HG02884 (cell line): ENCODE data around the gene CD84.
A peak's percentile ranks its signal among the peaks of the same experiment; 100 is the strongest.
"Not testable (repeated sequence)": the region's sequence is repeated elsewhere in the genome, so short reads cannot be mapped to it uniquely, and the experiment has no call there.

Experiments used
- ATAC-seq: cut with Tn5 transposase; IDR thresholded peaks from one replicate; pipeline ENCODE4 v1.9.1; 2021; ENCODE audit warnings: mild to moderate bottlenecking, moderate library complexity; ENCODE audit not compliant: unreplicated experiment

CD84 gene

DNA sequence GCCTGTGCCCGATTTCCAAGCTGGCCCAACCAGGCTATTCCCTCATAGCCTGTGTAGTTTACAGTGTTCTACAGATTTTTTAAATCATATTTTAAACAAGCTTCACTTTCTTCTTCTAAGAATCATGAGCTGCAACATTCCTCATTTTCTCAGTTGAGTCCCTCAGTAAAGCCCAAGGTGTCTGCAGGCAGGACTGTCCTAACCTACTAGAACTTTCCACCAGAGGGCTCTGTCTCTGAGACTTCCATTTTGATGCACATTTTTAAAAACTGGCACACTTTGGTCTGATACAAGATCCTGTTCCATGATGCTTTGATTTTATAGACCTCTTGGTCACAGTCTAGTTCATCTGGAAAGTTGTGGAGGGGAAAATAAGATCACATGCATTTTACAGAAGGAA, 34.6 kb downstream of the CD84 start:
- ATAC-seq = no peak

DNA sequence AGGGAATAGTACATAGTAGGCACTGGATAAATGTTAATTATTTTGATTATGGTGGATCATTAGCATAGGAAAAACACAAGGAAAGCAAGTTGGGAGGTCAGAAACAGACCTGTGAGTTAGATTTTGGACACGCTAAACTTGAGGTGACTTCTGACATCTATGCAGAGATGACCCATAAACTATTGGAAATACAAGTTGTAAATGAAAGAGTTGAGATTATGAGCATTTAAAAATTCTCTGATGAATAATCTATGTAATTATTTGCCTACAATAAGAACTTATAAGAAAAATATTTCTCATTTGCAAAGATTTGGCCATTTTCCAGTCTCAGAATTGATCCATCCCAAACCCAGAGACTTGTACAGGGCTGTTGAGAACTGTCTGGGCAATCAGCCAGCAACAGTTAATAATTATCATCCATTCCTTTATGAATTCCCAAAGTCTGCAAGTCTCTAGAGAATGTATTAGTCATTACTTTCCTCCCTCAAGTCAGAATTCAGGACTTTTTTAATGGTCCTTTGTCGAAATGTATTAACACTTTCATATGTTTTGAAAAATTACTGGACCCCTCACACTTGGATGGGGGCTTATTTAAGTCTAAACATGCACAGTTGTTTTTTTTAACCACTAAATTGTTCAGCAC, 36.9 kb downstream of the CD84 start:
- no peak for ATAC-seq

DNA sequence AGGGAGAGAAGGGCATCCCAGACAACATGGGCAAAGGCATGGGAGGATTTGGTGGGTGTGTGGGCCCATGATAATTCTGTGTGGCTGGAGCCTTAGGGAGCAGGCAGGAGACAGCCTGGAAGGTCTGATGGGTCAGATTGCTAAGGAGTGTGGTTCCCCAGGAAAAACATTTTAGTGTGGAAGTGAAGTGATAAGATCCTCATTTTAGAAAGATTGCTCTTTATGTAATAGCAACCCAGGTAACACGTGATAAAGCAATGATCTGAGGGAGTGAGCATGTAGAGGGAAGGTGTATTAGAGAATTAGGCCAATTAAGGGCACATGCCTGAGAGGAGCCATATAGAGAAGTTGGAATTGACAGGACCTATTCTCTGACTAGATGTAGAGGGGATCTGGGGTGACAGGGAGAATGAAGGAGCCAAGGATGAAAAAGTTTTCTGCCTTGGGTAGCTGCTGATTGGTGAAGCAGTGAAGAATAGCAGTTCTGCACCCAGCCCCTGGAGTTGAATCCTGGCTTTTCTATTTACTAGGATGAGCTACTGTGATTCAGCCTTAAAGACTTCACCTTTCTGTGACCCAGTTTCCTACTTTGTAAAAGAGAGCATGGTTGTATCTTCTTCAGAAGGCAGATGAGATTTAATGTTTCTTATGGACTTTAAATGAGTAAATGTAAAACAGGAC, 37.5 kb downstream of the CD84 start:
- ATAC-seq = no peak

DNA sequence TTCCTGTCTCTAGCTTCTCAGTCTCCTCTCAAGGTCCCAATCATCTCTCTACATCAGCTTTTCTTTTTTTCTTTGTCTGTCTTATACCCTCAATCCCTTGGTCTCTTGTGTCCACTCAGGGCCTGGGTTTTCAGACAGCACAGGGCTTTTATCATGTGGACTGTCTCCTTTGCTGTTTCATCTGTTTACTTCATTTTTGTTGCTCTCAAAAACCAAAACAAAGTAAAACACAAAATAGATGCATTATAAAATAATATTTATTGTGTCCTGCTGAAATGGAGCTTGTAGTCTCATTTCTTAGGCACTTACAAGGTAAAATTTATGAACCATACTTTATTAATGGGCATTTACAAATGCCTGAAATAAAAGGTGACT, 38.5 kb downstream of the CD84 start:
- ATAC-seq = no peak

DNA sequence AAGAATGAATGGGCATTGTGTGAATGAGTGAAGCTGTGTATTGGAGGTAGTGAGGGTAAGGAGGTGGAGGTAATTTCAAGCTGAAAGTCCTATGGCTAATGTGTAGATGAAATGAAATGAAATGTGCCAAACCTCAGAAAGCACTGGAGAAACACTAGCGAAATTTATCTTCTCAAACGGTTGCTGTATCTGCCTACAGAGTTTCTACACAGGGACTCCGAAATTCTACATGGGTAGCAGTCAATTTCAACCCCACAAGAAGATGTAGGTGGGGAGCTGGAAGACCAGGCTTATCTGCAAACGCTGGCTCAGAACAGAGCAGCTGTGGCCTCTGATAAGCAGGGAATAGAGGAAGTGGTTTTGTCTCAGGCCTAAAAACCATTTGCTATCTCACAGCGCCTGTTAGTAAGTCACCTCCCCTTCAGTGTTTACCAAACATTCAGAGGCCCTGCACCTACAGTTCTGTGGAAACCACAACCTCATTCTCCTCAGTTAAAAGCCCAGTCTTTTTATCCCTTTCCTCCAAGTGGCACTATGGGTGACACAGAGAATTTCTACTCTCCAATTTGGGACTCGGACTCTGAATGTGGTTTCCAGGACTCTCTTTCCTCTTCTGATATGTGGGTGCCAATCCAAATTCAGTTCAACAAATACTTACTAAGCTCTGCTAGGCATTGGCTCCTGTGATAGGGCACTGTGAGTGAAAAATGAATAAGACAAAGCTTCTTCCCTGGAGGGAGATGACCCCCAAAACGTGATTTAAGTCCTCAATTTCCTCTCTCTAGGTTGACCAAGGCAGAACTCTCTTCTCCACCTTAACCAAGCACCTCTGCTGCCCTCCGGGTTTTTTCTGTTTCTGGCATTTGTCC, 39.1 kb downstream of the CD84 start:
- peak; percentile 93 for ATAC-seq

DNA sequence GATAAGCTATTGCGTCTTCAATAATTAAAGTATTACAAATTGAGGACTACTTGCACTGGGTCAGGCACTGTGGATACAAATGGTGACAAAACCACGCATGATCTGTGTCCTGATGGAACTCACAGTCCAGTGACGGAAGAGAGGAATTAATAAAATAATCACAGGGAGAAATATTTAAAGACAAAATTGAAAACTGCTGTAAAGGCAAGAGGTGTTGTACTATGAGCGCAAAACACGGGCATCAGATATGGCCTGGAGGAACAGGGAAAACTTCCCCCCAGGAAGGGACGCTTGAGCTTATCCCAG, 39.7 kb downstream of the CD84 start:
- ATAC-seq = no peak

DNA sequence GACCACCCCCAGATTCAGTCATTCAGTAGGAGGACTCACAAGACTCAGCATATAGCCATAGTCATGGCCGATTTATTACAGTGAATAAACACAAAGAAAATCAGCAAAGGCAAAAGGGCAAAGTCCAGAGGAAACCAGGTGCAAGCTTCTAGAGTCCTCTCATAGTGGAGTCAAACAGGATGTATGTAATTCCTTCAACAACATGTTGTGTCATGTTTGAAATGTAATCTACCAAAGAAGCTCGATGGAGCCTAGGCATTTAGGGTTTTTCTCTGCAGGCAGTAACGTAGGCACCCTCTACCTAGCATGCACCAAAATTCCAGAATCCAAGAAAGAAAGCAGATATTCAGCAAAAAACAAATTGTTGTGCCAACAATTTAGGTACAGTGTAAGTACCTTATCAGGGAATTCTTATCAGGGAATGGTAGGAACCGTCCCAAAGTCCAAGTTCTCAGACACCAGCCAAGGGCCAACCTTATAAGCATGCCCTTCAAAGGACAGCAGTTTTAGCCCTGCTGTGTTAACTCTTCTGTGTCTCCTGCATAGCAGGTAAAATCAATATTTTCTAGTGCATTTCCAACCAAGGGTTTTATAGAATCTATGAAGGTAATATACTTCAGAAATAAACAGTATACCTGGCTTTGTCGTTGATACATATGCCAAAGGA, 40.2 kb downstream of the CD84 start:
- no peak for ATAC-seq

DNA sequence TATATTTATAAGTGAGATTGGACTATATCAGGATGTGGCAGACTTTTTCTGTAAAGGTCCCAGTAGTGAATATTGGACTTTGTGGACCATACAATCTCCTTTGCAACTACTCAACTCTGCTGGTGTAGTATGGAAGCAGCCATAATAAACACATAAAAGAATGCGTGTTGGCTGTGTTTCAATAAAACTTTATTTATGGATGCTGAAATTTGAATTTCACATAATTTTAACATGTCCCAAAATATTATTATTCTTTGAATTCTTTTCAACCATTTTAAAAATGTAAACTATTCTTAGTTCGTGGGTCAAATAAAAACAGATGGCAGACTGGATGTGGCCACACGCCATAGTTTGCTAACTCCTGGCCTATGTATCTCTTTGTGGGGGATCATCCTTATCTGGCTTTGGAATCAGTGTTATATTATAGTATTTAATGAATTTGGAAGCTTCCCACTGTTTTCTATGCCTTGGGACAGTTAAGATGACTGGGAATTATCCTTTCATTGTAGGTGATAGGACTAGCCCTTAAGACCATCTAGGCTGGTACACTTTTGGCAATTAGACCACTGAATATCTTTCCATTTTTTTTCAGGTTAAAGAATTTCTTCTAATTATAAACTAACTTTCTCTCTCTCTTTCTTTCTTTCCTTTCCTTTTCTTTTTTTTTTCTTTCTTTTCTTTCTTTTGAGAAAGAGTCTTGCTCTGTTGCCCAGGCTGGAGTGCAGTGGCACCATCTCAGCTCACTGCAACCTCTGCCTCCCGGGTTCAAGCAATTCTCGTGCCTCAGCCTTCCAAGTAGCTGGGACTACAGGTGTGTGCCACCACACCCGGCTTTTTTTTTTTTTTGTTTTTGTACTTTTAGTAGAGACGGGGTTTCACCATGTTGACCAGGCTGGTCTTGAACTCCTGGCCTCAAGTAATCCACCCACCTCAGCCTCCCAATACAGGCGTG, 41.3 kb downstream of the CD84 start:
- no peak for ATAC-seq

DNA sequence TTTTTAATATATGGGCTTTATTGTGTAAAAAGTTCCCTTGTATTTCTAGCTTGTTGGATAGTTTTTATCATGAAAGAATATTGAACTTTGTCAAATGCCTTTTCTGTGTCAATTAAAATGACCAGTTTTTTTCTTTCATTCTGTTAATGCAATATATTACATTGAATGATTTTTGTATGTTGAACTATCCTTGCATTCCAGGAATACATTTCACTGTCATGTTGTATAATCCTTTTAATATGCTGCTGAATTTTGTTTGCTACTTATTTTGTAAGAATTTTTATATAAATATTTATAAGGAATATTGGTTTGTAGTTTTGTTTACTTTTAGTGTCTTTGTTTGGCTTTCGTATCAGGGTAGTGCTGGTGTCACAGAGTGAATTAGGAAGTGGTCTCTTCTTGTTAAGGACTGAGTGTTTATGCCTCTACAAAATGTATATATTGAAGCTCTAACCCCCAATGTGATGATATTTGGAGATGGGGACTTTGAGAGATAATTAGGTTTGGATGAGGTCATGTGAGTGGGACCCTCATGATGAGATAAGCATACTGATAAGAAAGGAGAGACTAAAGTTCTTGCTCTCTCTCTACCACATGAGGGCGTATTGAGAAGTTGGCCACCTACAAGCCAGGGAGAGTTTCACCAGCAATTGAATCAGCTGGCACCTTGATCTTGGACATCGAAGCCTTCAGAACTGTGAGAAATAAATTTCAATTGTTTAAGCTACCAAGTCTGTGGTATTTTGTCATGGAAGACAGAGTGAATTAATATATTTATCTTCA, 44.3 kb downstream of the CD84 start:
- ATAC-seq = no peak

DNA sequence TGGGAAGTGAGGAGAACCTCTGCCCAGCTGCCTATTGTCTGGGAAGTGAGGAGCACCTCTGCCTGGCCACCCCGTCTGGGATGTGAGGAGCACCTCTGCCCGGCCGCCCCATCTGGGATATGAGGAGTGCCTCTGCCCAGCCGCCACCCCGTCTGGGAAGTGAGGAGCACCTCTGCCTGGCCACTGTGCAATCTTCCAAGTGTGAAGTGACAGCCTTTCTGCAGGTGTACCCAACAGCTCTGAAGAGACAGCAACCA, 46.8 kb downstream of the CD84 start:
- ATAC-seq = not testable (repeated sequence)

DNA sequence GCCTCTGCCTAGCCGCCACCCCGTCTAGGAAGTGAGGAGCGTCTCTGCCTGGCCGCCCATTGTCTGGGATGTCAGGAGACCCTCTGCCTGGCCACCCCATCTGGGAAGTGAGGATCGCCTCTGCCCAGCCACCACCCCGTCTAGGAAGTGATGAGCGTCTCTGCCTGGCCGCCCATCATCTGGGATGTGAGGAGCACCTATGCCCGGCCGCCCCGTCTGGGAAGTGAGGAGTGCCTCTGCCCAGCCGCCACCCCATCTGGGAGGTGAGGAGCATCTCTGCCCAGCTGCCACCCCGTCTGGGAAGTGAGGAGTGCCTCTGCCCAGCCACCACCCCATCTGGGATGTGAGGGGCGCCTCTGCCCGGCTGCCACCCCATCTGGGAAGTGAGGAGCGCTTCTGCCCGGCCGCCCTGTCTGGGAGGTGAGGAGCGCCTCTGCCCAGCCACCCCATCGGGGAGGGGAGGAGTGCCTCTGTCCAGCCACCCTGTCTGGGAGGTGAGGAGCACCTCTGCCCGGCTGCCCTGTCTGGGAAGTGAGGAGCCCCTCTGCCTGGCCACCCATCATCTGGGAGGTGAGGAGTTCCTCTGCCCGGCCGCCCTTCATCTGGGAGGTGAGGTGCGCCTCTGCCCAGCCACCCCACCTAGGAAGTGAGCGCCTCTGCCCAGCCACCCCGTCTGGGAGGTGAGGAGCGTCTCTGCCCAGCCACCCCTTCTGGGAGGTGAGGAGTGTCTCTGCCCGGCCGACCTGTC, 47.3 kb downstream of the CD84 start:
- not testable (repeated sequence) for ATAC-seq

DNA sequence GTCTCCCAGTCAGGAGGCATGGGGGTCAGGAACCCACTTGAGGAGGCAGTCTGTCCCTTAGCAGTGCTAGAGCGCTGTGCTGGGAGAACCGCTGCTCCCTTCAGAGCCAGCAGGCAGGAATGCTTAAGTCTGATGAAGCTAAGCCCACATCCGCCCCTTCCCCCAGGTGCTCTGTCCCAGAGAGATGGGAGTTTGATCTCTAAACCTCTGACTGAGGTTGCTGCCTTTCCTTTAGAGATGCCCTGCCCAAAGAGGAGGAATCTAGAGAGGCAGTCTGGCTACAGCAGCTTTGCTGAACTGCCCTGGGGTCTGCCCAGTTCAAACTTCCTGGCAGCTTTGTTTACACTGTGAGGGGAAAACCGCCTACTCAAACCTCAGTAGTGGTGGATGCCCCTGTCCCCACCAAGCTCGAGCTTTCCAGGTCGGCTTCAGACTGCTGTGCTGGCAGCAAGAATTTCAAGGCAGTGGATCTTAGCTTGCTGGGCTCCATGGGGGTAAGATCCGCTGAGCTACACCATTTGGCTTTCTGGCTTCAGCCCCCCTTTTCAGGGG, 49.8 kb downstream of the CD84 start:
- not testable (repeated sequence) for ATAC-seq

DNA sequence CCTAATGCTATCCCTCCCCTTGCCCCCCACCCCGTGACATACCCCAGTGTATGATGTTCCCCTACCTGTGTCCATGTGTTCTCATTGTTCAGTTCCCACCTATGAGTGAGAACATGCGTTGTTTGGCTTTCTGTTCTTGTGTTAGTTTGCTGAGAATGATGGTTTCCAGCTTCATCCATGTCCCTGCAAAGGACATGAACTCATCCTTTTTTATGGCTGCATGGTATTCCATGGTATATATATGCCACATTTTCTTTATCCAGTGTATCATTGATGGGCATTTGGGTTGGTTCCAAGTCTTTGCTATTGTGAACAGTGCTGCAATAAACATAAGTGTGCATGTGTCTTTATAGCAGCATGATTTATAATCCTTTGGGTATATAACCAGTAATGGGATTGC, 55.5 kb downstream of the CD84 start:
- not testable (repeated sequence) for ATAC-seq

DNA sequence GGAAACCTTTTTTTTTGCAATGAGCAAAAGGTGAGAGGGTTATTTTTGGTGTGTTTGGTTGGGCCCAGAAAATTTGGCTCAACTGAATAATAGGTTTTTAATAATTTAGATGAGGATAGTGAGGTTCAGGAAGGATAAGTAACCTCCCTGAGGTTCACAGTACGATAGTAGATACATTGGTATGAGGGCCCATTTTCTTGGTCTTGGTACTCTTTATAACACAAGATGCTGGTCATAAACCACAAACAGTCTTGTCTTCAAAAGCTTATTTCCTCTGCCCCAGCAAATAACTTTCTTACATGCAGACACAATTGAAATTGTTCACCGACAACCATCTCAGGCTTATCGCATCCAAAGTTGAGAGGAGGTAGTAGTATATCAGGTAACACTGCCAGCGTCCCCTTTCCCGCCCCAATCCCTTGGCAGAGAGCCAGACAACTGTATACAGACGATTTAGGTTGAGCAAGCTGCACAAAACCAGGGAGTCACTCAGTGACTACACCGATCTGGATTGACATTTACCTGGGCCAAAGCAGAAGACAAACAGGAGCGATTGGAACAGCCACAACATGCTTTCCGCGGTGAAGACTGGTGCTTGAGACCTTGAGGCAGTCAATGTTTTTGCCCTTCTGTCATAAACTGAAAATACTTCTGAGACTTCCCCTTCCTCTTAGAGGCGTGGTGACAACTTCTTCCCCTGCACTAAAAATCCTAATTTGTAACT, 56.5 kb downstream of the CD84 start, which contains the start of gene SLAMF6:
Gene SLAMF6 (minus strand): TSS at position 634 of the 724 bp plus-strand sequence. CDS start 63 bp downstream, at position 571.
- peak; percentile 54 for ATAC-seq

DNA sequence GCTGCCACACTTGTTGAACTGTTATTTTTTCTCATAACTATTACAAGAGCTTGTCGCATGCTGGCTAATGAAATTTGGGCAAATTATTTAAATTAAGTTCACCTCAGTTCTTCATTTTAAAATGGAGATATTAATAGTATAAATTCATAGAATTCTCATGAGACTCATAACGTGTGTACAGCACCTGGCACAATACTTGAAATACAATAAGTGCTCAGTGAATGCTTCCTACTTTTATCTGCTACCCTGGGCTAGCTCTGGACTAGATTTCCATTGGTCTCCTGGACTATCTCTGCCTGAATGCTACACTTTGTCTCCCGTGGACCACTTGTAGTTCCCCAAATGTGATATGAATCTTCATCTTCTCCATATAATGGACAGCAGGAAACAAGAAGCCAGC, 57.2 kb downstream of the CD84 start:
- ATAC-seq = no peak

DNA sequence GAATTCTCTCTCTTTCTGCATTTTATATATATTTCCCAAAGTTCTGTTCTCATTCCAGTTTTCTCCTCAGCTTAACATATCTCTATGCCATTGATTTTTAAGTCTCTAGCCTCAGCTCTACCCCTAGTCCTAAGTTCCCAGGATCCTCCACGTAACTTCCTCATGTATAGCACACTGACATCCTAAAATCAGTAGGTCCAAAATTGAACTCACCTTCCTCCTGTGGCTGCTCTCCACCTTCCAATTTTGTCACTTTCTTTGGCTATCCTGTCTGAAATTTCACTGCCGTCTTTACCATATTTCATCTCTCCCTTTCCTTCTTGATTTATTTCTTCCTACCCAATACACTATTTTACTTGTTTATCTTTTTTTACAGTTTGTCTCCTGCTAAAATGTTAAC, 57.7 kb downstream of the CD84 start:
- no peak for ATAC-seq

DNA sequence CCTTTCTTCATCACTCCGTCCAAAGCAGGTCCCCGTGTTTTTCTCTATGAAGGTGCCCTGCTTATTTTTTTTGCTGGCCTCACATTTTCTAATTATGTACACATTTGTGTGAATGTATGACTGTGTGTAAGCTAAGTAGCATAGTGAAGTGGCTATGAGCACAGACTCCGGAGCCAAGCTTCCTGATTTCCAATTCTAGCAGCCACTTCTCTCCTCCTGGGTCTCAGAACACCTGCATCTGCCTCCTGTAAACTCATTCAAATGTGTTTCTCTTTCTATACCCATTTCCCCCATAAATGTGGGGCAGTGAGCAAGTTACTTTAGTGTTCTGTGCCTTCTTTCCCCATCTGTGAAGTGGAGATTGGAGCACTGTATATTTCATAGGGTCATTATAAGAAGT, 58.3 kb downstream of the CD84 start:
- ATAC-seq = no peak

DNA sequence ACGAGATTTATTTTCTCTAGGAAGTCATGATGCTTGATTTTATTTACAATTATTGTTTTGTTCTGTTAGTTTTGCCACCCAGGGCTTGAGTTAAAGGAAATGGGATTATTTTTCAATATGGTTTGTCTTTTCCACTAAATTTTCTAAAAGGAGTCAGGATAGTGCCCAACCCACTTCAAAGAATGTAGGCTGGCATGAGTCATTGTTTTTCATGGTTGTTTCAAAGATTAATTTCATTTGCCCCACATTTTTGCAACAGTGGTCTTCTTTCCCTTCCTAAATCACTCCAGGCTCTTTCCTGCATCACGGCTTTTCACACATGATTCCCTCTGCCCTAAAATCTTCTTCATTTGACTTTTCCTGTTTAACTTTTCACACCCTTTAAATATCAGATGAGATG, 58.7 kb downstream of the CD84 start:
- ATAC-seq = no peak
